Thoracic aorta (tissue), 2 donors: Measurements from ENCODE around the gene ARHGEF11. TPM values are rescaled to one million over a fixed set of nuclear protein-coding genes. Genes with fewer than 3 reads are reported as not detected.
A peak's percentile ranks its signal among the peaks of the same experiment; 100 is the strongest.

ENCODE experiments used
- ATAC-seq: fragments of 150-250 bp; one replicate; pipeline ENCODE4 v1.8.0; 2017; ENCODE audit warnings: low read depth; ENCODE audit not compliant: insufficient number of reproducible peaks, low FRiP score
- DNase-seq: peaks from one replicate; pipeline ENCODE4 v3.0.0-alpha.2; 2020; ENCODE audit warnings: low spot score
- H3K27ac ChIP-seq, 2 donors: fragments of 200-600 bp; sonication (generic); 1 replicate in 1 of 2; 2 replicates in 1 of 2; pipeline ENCODE4 v1.5.1; 2016; ENCODE audit warnings: mild to moderate bottlenecking in 2 of 2, moderate library complexity in 2 of 2
- H3K27me3 ChIP-seq: fragments of 200-600 bp; sonication (generic); replicated peaks from 2 replicates; pipeline ENCODE4 v1.6.0; 2016; ENCODE audit warnings: mild to moderate bottlenecking; ENCODE audit not compliant: insufficient read depth
- H3K36me3 ChIP-seq: fragments of 200-600 bp; sonication (generic); one replicate; pipeline ENCODE4 v1.5.1; 2016
- H3K4me1 ChIP-seq, 2 donors: fragments of 200-600 bp; sonication (generic); 1 replicate in 1 of 2; 2 replicates in 1 of 2; pipeline versions ENCODE4 v1.5.1 to v1.6.0; 2016; ENCODE audit warnings: low read depth in 2 of 2, mild to moderate bottlenecking in 1 of 2; ENCODE audit not compliant: control insufficient read depth in 1 of 2
- H3K4me3 ChIP-seq: fragments of 200-600 bp; sonication (generic); 2 replicates; pipeline ENCODE4 v1.5.1; 2016; ENCODE audit warnings: mild to moderate bottlenecking
- H3K9me3 ChIP-seq: fragments of 200-600 bp; sonication (generic); 2 replicates; pipeline ENCODE4 v1.5.1; 2016
- CTCF ChIP-seq: fragments of 200-600 bp; sonication (generic); IDR thresholded peaks from one replicate; pipeline ENCODE4 v1.5.1; 2019; ENCODE audit warnings: antibody characterized with exemption
- total RNA-seq, 2 donors: library from RNA; depleted of rRNA; stranded (reverse); fragments of >200 nt; gene quantifications; one replicate each; pipeline versions ENCODE4 v1.1.0 to v1.2.3, GENCODE V29; 2016

The ARHGEF11 gene
- total RNA-seq, 2 donors from 2014 or later, result 40.3 to 40.6 TPM

- TF ChIP-seq CTCF, result no peak
- ATAC-seq (no peak), DNase-seq (no peak)
- H3K27me3 ChIP-seq, result no peaks in the 10 kb centered on the region
- H3K9me3 ChIP-seq, result no peaks in the 10 kb centered on the region
- H3K4me3 ChIP-seq, result peak overlapping the region; percentile 72
- peak overlapping the region; percentile 79 to 82 for H3K27ac ChIP-seq
- H3K4me1 ChIP-seq, result peaks cover 17 to 65% of the 10 kb centered on the region in 2 donors
- H3K36me3 ChIP-seq, result no peaks in the 10 kb centered on the region
Measured at GRCh38 chr1:156895455-156895812, 150.1 kb downstream of the ARHGEF11 start.

GRCh38 chr1:156894711-156895454, 150.7 kb downstream of the ARHGEF11 start:
- peaks cover 17 to 65% of the 10 kb centered on the region in 2 donors for H3K4me1 ChIP-seq
- H3K4me3 ChIP-seq, result peak overlapping the region; percentile 72
- ATAC-seq (no peak), DNase-seq (no peak)
- peak overlapping the region; percentile 79 to 82 for H3K27ac ChIP-seq
- H3K9me3 ChIP-seq, result no peaks in the 10 kb centered on the region
- no peaks in the 10 kb centered on the region for H3K36me3 ChIP-seq
- H3K27me3 ChIP-seq, result no peaks in the 10 kb centered on the region
- no peak for TF ChIP-seq CTCF

GRCh38 chr1:156894001-156894400, 151.5 kb downstream of the ARHGEF11 start:
- Histone ChIP-seq H3K27me3 (no peaks in the 10 kb centered on the region), H3K4me3 (peak overlapping the region; percentile 72), H3K36me3 (no peaks in the 10 kb centered on the region), H3K4me1 (peaks cover 17 to 65% of the 10 kb centered on the region in 2 donors), H3K27ac (peak overlapping the region; percentile 79 to 82), H3K9me3 (no peaks in the 10 kb centered on the region)
- DNase-seq (no peak), ATAC-seq (no peak)
- TF ChIP-seq CTCF, result no peak

- DNase-seq (no peak), ATAC-seq (no peak)
- peaks cover 11 to 58% of the 10 kb centered on the region in 2 donors for H3K4me1 ChIP-seq
- no peaks in the 10 kb centered on the region for H3K36me3 ChIP-seq
- peak within 1 kb of the TSS; percentile 79 to 82 for H3K27ac ChIP-seq
- TF ChIP-seq CTCF, result no peak
- H3K4me3 ChIP-seq, result peak within 1 kb of the TSS; percentile 72
- no peaks in the 10 kb centered on the region for H3K9me3 ChIP-seq
- no peaks in the 10 kb centered on the region for H3K27me3 ChIP-seq
Measured at GRCh38 chr1:156893048-156893953, 152.2 kb downstream of the ARHGEF11 start, which contains the start of gene PEAR1. TSS of gene PEAR1 (plus strand) at chr1:156893718. CDS start at chr1:156903927, 10,209 bp downstream.
